Gastroesophageal sphincter (tissue), 4 donors: ENCODE measurements around the gene FGR. TPM values are rescaled to one million over a fixed set of nuclear protein-coding genes. Genes with fewer than 3 reads are reported as not detected.
A peak's percentile ranks its signal among the peaks of the same experiment; 100 is the strongest.

Experiments used
- ATAC-seq: fragments of 150-250 bp; one replicate; pipeline ENCODE4 v1.9.1; 2016; ENCODE audit warnings: mild to moderate bottlenecking, moderate library complexity
- H3K27ac ChIP-seq, 4 donors: fragments of 200-600 bp; sonication (generic) in 3 of 4; 1 replicate in 3 of 4; 2 replicates in 1 of 4; pipeline ENCODE4 v1.5.1; 2016 to 2019
- H3K27me3 ChIP-seq: fragments of 200-600 bp; sonication (generic); one replicate; pipeline ENCODE4 v1.5.1; 2019
- H3K36me3 ChIP-seq, 2 donors: fragments of 200-600 bp; sonication (generic); one replicate each; pipeline ENCODE4 v1.5.1; 2019; ENCODE audit warnings: control low read depth in 1 of 2
- H3K4me1 ChIP-seq, 3 donors: fragments of 200-600 bp; sonication (generic); 1 replicate in 2 of 3; 2 replicates in 1 of 3; pipeline ENCODE4 v1.5.1; 2016 to 2019; ENCODE audit warnings: control low read depth in 2 of 3
- H3K4me3 ChIP-seq, 2 donors: fragments of 200-600 bp; sonication (generic); one replicate each; pipeline ENCODE4 v1.5.1; 2019; ENCODE audit warnings: mild to moderate bottlenecking in 1 of 2, moderate library complexity in 1 of 2
- H3K9me3 ChIP-seq, 3 donors: fragments of 200-600 bp; sonication (generic); one replicate each; pipeline ENCODE4 v1.5.1; 2017 to 2019; ENCODE audit warnings: control low read depth in 2 of 3
- CTCF ChIP-seq, 4 experiments: fragments of 200-600 bp in 2 of 4; fragments of 450-650 bp in 2 of 4; sonication (generic) in 1 of 4; IDR thresholded peaks; one replicate each; pipeline ENCODE4 v1.5.1; 2017 to 2019; ENCODE audit warnings: antibody characterized with exemption in 4 of 4, mild to moderate bottlenecking in 2 of 4, moderate library complexity in 2 of 4
- EP300 ChIP-seq: sonication (generic); formaldehyde crosslinking; IDR thresholded peaks from one replicate; pipeline ENCODE4 v1.6.1; 2017; ENCODE audit warnings: antibody characterized with exemption, mild to moderate bottlenecking
- POLR2A ChIP-seq, 2 donors: fragments of 450-650 bp; IDR thresholded peaks; one replicate each; pipeline ENCODE4 v1.6.1; 2017; ENCODE audit warnings: antibody characterized with exemption in 2 of 2, mild to moderate bottlenecking in 2 of 2, moderate library complexity in 1 of 2
- POLR2AphosphoS5 ChIP-seq: sonication (generic); formaldehyde crosslinking; IDR thresholded peaks from one replicate; pipeline ENCODE4 v1.6.1; 2017; ENCODE audit warnings: antibody characterized with exemption
- WGBS, 2 donors: methylation state at CpG; one replicate each; pipeline ENCODE4 v1.1.5; 2018; ENCODE audit warnings: low coverage in 1 of 2; 5-methylcytosine and 5-hydroxymethylcytosine counted together
- total RNA-seq, 4 donors: library from RNA; depleted of rRNA; stranded (reverse); fragments of >200 nt; gene quantifications; one replicate each; pipeline ENCODE4 v1.1.0, GENCODE V29; 2016

Gene FGR
- total RNA-seq, 4 donors from 2014 or later = 9.2 to 17.8 (median 10.1) TPM

GRCh38 chr1:27600498-27601175 is 34.3 kb downstream of the FGR start:
- TF ChIP-seq POLR2A (IDR thresholded peaks at IDR 0.05) (no peak), EP300 (no peak), CTCF (IDR thresholded peaks at IDR 0.05) (no peak), POLR2AphosphoS5 (no peak)
- no peaks in the 10 kb centered on the region for H3K9me3 ChIP-seq
- WGBS, 2 donors = 29 to 35% methylated on average over 3 of the region's 3 CpGs
- no peak for ATAC-seq
- no peaks in the 10 kb centered on the region for H3K27me3 ChIP-seq
- peaks cover 11 to 81% (median 53%) of the 10 kb centered on the region in 3 donors for H3K4me1 ChIP-seq
- H3K4me3 ChIP-seq = peak overlapping the region in 1 of 2 donors; percentile 64
- H3K27ac ChIP-seq = peak overlapping the region in 3 of 4 donors; percentile 89 to 95 (median 94)
- H3K36me3 ChIP-seq = no peaks in the 10 kb centered on the region

- Histone ChIP-seq H3K9me3 (no peaks in the 10 kb centered on the region), H3K4me1 (peaks cover 11 to 87% (median 61%) of the 10 kb centered on the region in 3 donors), H3K36me3 (no peaks in the 10 kb centered on the region), H3K27ac (peak overlapping the region; percentile 10 to 95 (median 92)), H3K4me3 (peak overlapping the region in 1 of 2 donors; percentile 34), H3K27me3 (no peaks in the 10 kb centered on the region)
- TF ChIP-seq CTCF (IDR thresholded peaks at IDR 0.05) = no peak
- TF ChIP-seq POLR2AphosphoS5 = no peak
- TF ChIP-seq EP300 = no peak
- TF ChIP-seq POLR2A (IDR thresholded peaks at IDR 0.05) = no peak
- no peak for ATAC-seq
- WGBS, 2 donors = 26 to 32% methylated on average over 3 to 4 of the region's 9 CpGs
These were observed 35.1 kb downstream of the FGR start for GRCh38 chr1:27599605-27600497.

- Histone ChIP-seq H3K9me3 (no peaks in the 10 kb centered on the region), H3K4me1 (peaks cover 15 to 87% (median 69%) of the 10 kb centered on the region in 3 donors), H3K36me3 (no peaks in the 10 kb centered on the region), H3K27me3 (no peaks in the 10 kb centered on the region), H3K4me3 (peak overlapping the region in 1 of 2 donors; percentile 34), H3K27ac (peak overlapping the region; percentile 10 to 95 (median 92))
- peak; percentile 52 for ATAC-seq
- WGBS, 2 donors = 0% methylated on average over 4 of the region's 6 CpGs; no CpG with 5 or more reads in 1 of the 2 donors
- no peak for TF ChIP-seq POLR2A (IDR thresholded peaks at IDR 0.05)
- TF ChIP-seq POLR2AphosphoS5 = peak; percentile 87
These were observed 36.0 kb downstream of the FGR start for GRCh38 chr1:27598902-27599528.

DNA sequence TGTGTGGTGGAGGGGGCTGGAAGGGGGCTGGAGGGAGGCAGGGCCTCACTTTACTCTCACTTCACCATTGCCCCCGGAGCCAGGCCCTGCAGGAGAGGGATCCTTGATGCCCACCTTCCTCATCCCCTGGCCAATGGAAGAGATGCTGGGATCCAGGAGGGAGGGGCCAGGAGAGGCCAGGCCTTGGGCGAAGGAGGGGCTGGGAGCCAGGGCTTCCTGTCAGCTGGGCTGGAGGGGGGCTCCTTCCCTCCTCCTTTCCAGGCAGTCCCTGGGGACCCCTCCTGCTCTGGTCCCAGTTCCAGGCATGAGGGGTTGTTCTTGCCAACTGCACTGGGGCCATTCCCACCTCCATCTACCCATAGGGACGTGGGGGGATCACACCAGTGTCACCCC is 36.7 kb downstream of the FGR start:
- H3K4me3 ChIP-seq = peak overlapping the region in 1 of 2 donors; percentile 34
- WGBS, 2 donors = 0% methylated on average over 1 of the region's 3 CpGs; no CpG with 5 or more reads in 1 of the 2 donors
- TF ChIP-seq POLR2A (IDR thresholded peaks at IDR 0.05) (no peak), POLR2AphosphoS5 (peak; percentile 45), EP300 (no peak)
- H3K27me3 ChIP-seq = no peaks in the 10 kb centered on the region
- H3K9me3 ChIP-seq = no peaks in the 10 kb centered on the region
- no peak for ATAC-seq
- peaks cover 15 to 95% (median 76%) of the 10 kb centered on the region in 3 donors for H3K4me1 ChIP-seq
- no peaks in the 10 kb centered on the region for H3K36me3 ChIP-seq
- H3K27ac ChIP-seq = peak overlapping the region in 3 of 4 donors; percentile 89 to 95 (median 94)

DNA sequence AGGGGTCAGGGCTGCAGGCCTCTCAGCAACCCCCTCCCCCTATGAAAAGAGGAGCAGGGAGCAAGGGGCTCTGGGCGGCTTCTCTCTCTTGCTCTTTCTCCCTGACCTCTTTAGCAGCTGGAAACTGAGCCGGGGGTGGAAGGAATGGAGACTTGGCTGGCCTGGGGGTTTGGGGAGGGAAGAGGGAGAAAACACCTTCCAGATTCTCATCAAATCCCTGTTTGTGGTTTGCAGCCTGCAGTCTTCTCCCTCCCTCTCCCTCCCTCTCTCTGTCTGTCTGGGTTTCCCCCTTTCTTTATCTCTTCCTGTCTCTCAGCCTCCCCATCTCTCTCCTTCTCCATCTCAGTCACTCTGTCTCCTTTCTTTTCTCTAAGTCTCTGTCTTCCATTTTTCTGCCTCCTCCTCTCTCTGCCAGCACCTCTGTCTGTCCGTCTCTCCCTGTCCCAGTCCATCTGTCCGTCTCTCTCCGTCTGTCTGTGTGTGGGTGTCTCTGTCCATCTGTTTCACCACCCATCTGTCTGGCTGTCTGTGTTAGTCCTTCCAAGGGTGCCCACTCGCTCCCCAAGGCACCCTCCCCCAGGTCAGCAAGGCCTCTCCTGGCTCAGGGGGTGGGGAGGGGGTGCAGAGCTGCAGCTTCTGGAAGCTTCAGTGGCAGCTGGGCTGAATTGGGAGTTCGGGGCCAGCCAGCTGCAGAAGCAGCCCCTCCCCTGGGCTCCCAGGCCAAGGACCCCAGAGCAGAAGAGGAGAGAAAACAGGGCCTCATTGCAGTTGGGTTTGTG is 37.3 kb downstream of the FGR start:
- peaks cover 15 to 100% (median 82%) of the 10 kb centered on the region in 3 donors for H3K4me1 ChIP-seq
- H3K4me3 ChIP-seq = no peak overlapping the region
- no peak for ATAC-seq
- WGBS, 2 donors = 19 to 25% methylated on average over 3 to 5 of the region's 7 CpGs
- no peaks in the 10 kb centered on the region for H3K36me3 ChIP-seq
- peak overlapping the region in 3 of 4 donors; percentile 89 to 95 (median 94) for H3K27ac ChIP-seq
- H3K9me3 ChIP-seq = no peaks in the 10 kb centered on the region
- H3K27me3 ChIP-seq = no peaks in the 10 kb centered on the region
- TF ChIP-seq POLR2AphosphoS5 (no peak), POLR2A (IDR thresholded peaks at IDR 0.05) (no peak), EP300 (no peak)
